HepG2 (cell line): ENCODE results near the gene CYTH1. TPM values are rescaled to one million over a fixed set of nuclear protein-coding genes. Genes with fewer than 3 reads are reported as not detected.

Source experiments
- ATAC-seq: fragments of 200-7000 bp; cut with Tn5 transposase; 3 replicates; pipeline ENCODE4 v1.9.1; 2020; ENCODE audit warnings: mild to moderate bottlenecking, moderate library complexity
- BruUV-seq: library from RNA; stranded (reverse); fragments of 400-500 nt; replicated peaks from 2 replicates; lab custom pipeline; 2021; lab: Mats Ljungman, UMichigan
- CTCF ChIA-PET: fragments of 300-600 bp; formaldehyde crosslinking; extraction: SDS; loops from one replicate; lab custom pipeline; 2021; ENCODE audit warnings: low total read pairs, inconsistent platforms, low intra/inter-chr PET ratio; lab: Yijun Ruan, JAX
- POLR2A ChIA-PET: fragments of 350-600 bp; sonication (Branson Sonifier 250); formaldehyde crosslinking; loops from one replicate; lab custom pipeline; 2020; ENCODE audit warnings: antibody characterized with exemption, inconsistent platforms; lab: Yijun Ruan, JAX
- DNase-seq: peaks from one replicate; pipeline ENCODE4 v3.0.0-alpha.2; 2015; ENCODE audit warnings: low spot score
- FAIRE-seq: peaks from 3 replicates; lab custom pipeline; 2011; peaks lifted over from hg19 to GRCh38; lab: Jason Lieb, UNC
- H2AFZ ChIP-seq: one replicate; pipeline ENCODE4 v1.6.1; 2011; ENCODE audit warnings: low read length, inconsistent platforms
- H3K27ac ChIP-seq: fragments of 300-600 bp; 3 replicates; pipeline ENCODE4 v1.8.0; 2011; ENCODE audit warnings: mixed run types, mild to moderate bottlenecking, mixed read lengths, low read length, inconsistent platforms; ENCODE audit not compliant: insufficient read depth; ENCODE audit errors: extremely low read length
- H3K27me3 ChIP-seq, 2 experiments: fragments of 200-600 bp in 1 of 2; 2 replicates in 1 of 2; 3 replicates in 1 of 2; pipeline versions ENCODE4 v1.6.0 to v1.8.0; 2011; ENCODE audit warnings: low read length in 2 of 2, mild to moderate bottlenecking in 2 of 2, moderate library complexity in 2 of 2, inconsistent platforms in 1 of 2; ENCODE audit not compliant: insufficient read depth in 2 of 2, control insufficient read depth in 1 of 2
- H3K36me3 ChIP-seq, 2 experiments: fragments of 200-600 bp in 1 of 2; replicated peaks in 1 of 2; 2 replicates in 1 of 2; 3 replicates in 1 of 2; pipeline versions ENCODE4 v1.5.1 to v1.8.0; 2011; ENCODE audit warnings: low read length in 2 of 2, inconsistent platforms in 1 of 2; ENCODE audit not compliant: insufficient read depth in 2 of 2, control insufficient read depth in 1 of 2
- H3K4me1 ChIP-seq: 2 replicates; pipeline ENCODE4 v1.5.1; 2012; ENCODE audit warnings: low read length, inconsistent platforms; ENCODE audit not compliant: insufficient read depth
- H3K4me2 ChIP-seq: 2 replicates; pipeline ENCODE4 v1.6.0; 2011; ENCODE audit warnings: low read depth, low read length, inconsistent platforms
- H3K4me3 ChIP-seq, 3 experiments: fragments of 200-600 bp in 1 of 3; sonication (generic), shearing (Covaris generic) in 1 of 3; replicated peaks in 1 of 3; 2 replicates each; pipeline ENCODE4 v1.5.1; 2011 to 2016; ENCODE audit warnings: low read length in 3 of 3, inconsistent platforms in 2 of 3, low read depth in 2 of 3, mild to moderate bottlenecking in 2 of 3, control low read depth in 1 of 3, mixed read lengths in 1 of 3; ENCODE audit not compliant: insufficient read depth in 1 of 3
- H3K79me2 ChIP-seq: one replicate; pipeline ENCODE4 v1.6.1; 2011; ENCODE audit warnings: low read length, inconsistent platforms; ENCODE audit not compliant: insufficient read depth
- H3K9ac ChIP-seq: 2 replicates; pipeline ENCODE4 v1.6.0; 2011; ENCODE audit warnings: mild to moderate bottlenecking, low read depth, low read length, inconsistent platforms; ENCODE audit not compliant: insufficient read depth
- H3K9me3 ChIP-seq: 2 replicates; pipeline ENCODE4 v1.5.1; 2012; ENCODE audit warnings: mild to moderate bottlenecking, low read length
- H4K20me1 ChIP-seq: 2 replicates; pipeline ENCODE4 v1.6.0; 2011; ENCODE audit warnings: inconsistent platforms, mild to moderate bottlenecking, low read length, moderate library complexity; ENCODE audit not compliant: insufficient read depth
- KLF16 ChIP-seq, 2 experiments: sonication (generic) in 1 of 2; formaldehyde crosslinking in 1 of 2; IDR thresholded peaks; 2 replicates each; pipeline versions ENCODE4 v1.6.1 to v1.8.0; 2016 to 2023; ENCODE audit warnings: missing genetic modification reagents in 2 of 2, missing compliant biosample characterization in 1 of 2
- NPAS2 ChIP-seq: sonication (generic); formaldehyde crosslinking; IDR thresholded peaks from 2 replicates; pipeline ENCODE4 v1.8.0; 2022; ENCODE audit warnings: mild to moderate bottlenecking, missing genetic modification reagents, borderline replicate concordance
- ZNF713 ChIP-seq: sonication (generic); formaldehyde crosslinking; IDR thresholded peaks from 2 replicates; pipeline ENCODE4 v1.4.0; 2020; ENCODE audit warnings: mild to moderate bottlenecking, missing genetic modification reagents
- WGBS: methylation state at CpG from one replicate; pipeline ENCODE4 v1.1.6; 2017; ENCODE audit warnings: low lambda C conversion rate; 5-methylcytosine and 5-hydroxymethylcytosine counted together
- in situ Hi-C: cut with HindIII; loops from 2 replicates; pipeline ENCODE4 v1.10.0; 2017; ENCODE audit warnings: low pct_unique_long_range_greater_than_20kb; ENCODE audit not compliant: extremely low pct_ligation_motif_present
- intact Hi-C: fragments of 100-400 bp; cut with micrococcal nuclease; formaldehyde crosslinking; loops from one replicate; pipeline ENCODE4 v1.10.0; 2022; ENCODE audit not compliant: unreplicated experiment
- polyA plus RNA-seq, 8 experiments: library from polyadenylated mRNA; depleted of rRNA in 3 of 8; stranded (reverse) in 7 of 8; unstranded in 1 of 8; fragments of >200 nt; fragmentation: Illumina TruSeq in 4 of 8; extraction: Trizol in 4 of 8; gene quantifications; 2 replicates each; pipeline versions ENCODE4 v1.2.1 to v1.2.3, GENCODE V29; 2011 to 2016; ENCODE audit warnings: low read depth in 4 of 8, missing spikeins in 1 of 8, mixed read lengths in 1 of 8; ENCODE audit not compliant: insufficient read depth in 1 of 8
- total RNA-seq, 5 experiments: library from RNA; depleted of rRNA; stranded (reverse); fragments of >200 nt; fragmentation: Illumina TruSeq; extraction: Trizol; gene quantifications; 2 replicates each; pipeline ENCODE4 v1.2.3, GENCODE V29; 2016; ENCODE audit warnings: low read depth in 1 of 5
- TF ChIP-seq, protein P1 (sequence below): sonication (generic); formaldehyde crosslinking; conservative IDR thresholded peaks from 2 replicates; pipeline ENCODE4 v1.4.0; 2020; ENCODE audit warnings: missing genetic modification reagents
- TF ChIP-seq, protein P2 (sequence below): sonication (generic); formaldehyde crosslinking; IDR thresholded peaks from 2 replicates; pipeline ENCODE4 v1.9.0; 2021; ENCODE audit warnings: missing genetic modification reagents, borderline replicate concordance
- TF ChIP-seq, protein P3 (sequence below): sonication (generic); IDR thresholded peaks from 2 replicates; pipeline ENCODE4 v1.6.1; 2016; ENCODE audit warnings: low read depth, borderline replicate concordance

The CYTH1 gene
- total and polyA plus RNA-seq, 2 of the 13 experiments (the other 11 are each of a cell fraction or from before 2014, with no cell fraction given): 20.1 to 48.9 TPM

DNA sequence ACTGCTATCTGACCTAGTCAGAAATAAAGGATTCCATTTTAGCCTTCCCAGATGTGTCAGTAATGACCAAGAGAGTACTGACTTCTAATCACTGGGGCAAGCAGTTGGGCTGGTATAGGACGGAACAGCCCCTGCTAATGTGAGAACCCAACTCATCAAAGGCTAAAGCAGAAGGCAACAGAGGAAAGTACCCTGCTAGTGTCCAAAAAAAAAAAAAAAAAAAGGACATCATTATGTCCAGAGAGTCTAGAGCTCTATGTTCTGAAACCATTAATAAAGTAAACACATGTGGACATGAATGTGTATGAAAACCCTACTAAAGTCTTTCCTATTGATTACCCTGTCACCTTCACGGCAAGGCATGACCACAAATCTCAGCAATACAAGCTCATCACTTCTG, 85.0 kb downstream of the CYTH1 start:
- Histone ChIP-seq H3K9ac (no peak overlapping the region), H3K9me3 (no peaks in the 10 kb centered on the region), H2AFZ (no peak overlapping the region), H3K27ac (no peak overlapping the region), H3K36me3 (peaks cover 20 to 86% of the 10 kb centered on the region in 2 experiments), H3K4me2 (no peak overlapping the region)
- DNase-seq (no peak), FAIRE-seq (no peak)
- no TSS peak for BruUV-seq
- intact Hi-C loops (no loop called here), in situ Hi-C loops (no loop called here)
- WGBS: 93% methylated on average over 2 of the region's 2 CpGs
- TF ChIP-seq ZNF713 (CRISPR knock-in tag) (no peak), NPAS2 (CRISPR knock-in tag) (no peak), KLF16 (CRISPR knock-in tag; IDR thresholded peaks at IDR 0.05) (no peak)
- TF ChIP-seq, protein P1, sequence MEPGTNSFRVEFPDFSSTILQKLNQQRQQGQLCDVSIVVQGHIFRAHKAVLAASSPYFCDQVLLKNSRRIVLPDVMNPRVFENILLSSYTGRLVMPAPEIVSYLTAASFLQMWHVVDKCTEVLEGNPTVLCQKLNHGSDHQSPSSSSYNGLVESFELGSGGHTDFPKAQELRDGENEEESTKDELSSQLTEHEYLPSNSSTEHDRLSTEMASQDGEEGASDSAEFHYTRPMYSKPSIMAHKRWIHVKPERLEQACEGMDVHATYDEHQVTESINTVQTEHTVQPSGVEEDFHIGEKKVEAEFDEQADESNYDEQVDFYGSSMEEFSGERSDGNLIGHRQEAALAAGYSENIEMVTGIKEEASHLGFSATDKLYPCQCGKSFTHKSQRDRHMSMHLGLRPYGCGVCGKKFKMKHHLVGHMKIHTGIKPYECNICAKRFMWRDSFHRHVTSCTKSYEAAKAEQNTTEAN: no peak
- TF ChIP-seq, protein P2, sequence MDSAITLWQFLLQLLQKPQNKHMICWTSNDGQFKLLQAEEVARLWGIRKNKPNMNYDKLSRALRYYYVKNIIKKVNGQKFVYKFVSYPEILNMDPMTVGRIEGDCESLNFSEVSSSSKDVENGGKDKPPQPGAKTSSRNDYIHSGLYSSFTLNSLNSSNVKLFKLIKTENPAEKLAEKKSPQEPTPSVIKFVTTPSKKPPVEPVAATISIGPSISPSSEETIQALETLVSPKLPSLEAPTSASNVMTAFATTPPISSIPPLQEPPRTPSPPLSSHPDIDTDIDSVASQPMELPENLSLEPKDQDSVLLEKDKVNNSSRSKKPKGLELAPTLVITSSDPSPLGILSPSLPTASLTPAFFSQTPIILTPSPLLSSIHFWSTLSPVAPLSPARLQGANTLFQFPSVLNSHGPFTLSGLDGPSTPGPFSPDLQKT (CRISPR knock-in tag): no peak
- TF ChIP-seq, protein P3, sequence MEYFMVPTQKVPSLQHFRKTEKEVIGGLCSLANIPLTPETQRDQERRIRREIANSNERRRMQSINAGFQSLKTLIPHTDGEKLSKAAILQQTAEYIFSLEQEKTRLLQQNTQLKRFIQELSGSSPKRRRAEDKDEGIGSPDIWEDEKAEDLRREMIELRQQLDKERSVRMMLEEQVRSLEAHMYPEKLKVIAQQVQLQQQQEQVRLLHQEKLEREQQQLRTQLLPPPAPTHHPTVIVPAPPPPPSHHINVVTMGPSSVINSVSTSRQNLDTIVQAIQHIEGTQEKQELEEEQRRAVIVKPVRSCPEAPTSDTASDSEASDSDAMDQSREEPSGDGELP: no peak
- TF ChIP-seq, all 625 proteins: peak for 0
- Histone ChIP-seq H3K4me1 (no peaks in the 10 kb centered on the region), H3K79me2 (no peaks in the 10 kb centered on the region), H3K4me3 (no peak overlapping the region), H4K20me1 (no peaks in the 10 kb centered on the region), H3K27me3 (no peaks in the 10 kb centered on the region)
- ChIA-PET CTCF (no interaction called here), POLR2A (no interaction called here)
- no peak for ATAC-seq
